Activated naive CD4-positive, alpha-beta T cell treated with anti-CD3 and anti-CD28 coated beads, Interleukin-2, amount 50 U/mL, for 16 hours (primary cell): Measurements from ENCODE around the gene BCR.

Source experiments
- DNase-seq: peaks from one replicate; pipeline ENCODE4 v3.0.0-alpha.2; 2020

Gene BCR

GRCh38 chr22:23278883-23279675, 98.8 kb downstream of the BCR start:
- DNase-seq: no peak

- DNase-seq: no peak
These were observed 99.5 kb downstream of the BCR start for GRCh38 chr22:23279781-23280180.

GRCh38 chr22:23280356-23281052, 100.2 kb downstream of the BCR start:
- DNase-seq: no peak

- no peak for DNase-seq
These were observed 100.7 kb downstream of the BCR start for GRCh38 chr22:23281053-23281405.

- peak; percentile 79 for DNase-seq
These were observed 101.2 kb downstream of the BCR start for GRCh38 chr22:23281406-23282088.

- DNase-seq: no peak
These were observed 101.8 kb downstream of the BCR start for GRCh38 chr22:23282089-23282501.

GRCh38 chr22:23282516-23282915, 102.2 kb downstream of the BCR start:
- DNase-seq: no peak

- DNase-seq: no peak
These were observed 102.7 kb downstream of the BCR start for GRCh38 chr22:23282986-23283385.

GRCh38 chr22:23283591-23284503, 103.5 kb downstream of the BCR start:
- DNase-seq: no peak

- no peak for DNase-seq
These were observed 104.3 kb downstream of the BCR start for GRCh38 chr22:23284504-23285033.

- no peak for DNase-seq
These were observed 104.9 kb downstream of the BCR start for GRCh38 chr22:23285236-23285635.

- no peak for DNase-seq
These were observed 105.4 kb downstream of the BCR start for GRCh38 chr22:23285734-23286133.

- DNase-seq: no peak
These were observed 106.0 kb downstream of the BCR start for GRCh38 chr22:23286296-23286695.

GRCh38 chr22:23287136-23288095, 107.1 kb downstream of the BCR start:
- DNase-seq: no peak

- no peak for DNase-seq
These were observed 108.2 kb downstream of the BCR start for GRCh38 chr22:23288301-23289129.

GRCh38 chr22:23289130-23289503, 108.8 kb downstream of the BCR start:
- no peak for DNase-seq

- DNase-seq: peak; percentile 61
These were observed 109.8 kb downstream of the BCR start for GRCh38 chr22:23289851-23290724.

GRCh38 chr22:23291806-23292452, 111.6 kb downstream of the BCR start:
- no peak for DNase-seq
